ENCODE results near the gene ETNK1.
"Not testable (repeated sequence)": the region's sequence is repeated elsewhere in the genome, so short reads cannot be mapped to it uniquely, and the experiment has no call there.

The ETNK1 gene

GRCh38 chr12:22624870-22625761 lies at the start of gene ETNK1:
Gene ETNK1 (plus strand): TSS chr12:22625171. CDS start chr12:22625431, 260 bp downstream.
- peak; percentile 78 for DNase-seq (ENCODE audit: low spot score)

GRCh38 chr12:22576065-22576464 lies 48.9 kb upstream of the ETNK1 start:
- DNase-seq (ENCODE audit: low spot score) = no peak

GRCh38 chr12:22576473-22576872 lies 48.5 kb upstream of the ETNK1 start:
- DNase-seq (ENCODE audit: low spot score) = no peak

- no peak for DNase-seq (ENCODE audit: low spot score)
Measured at GRCh38 chr12:22577667-22578066, 47.3 kb upstream of the ETNK1 start.

- no peak for DNase-seq (ENCODE audit: low spot score)
Measured at GRCh38 chr12:22578328-22578727, 46.6 kb upstream of the ETNK1 start.

- no peak for DNase-seq (ENCODE audit: low spot score)
Measured at GRCh38 chr12:22588817-22589216, 36.2 kb upstream of the ETNK1 start.

- DNase-seq (ENCODE audit: low spot score) = no peak
Measured at GRCh38 chr12:22593864-22594263, 31.1 kb upstream of the ETNK1 start.

- DNase-seq (ENCODE audit: low spot score) = not testable (repeated sequence)
Measured at GRCh38 chr12:22597539-22597938, 27.4 kb upstream of the ETNK1 start.

GRCh38 chr12:22598141-22598762 lies 26.7 kb upstream of the ETNK1 start:
- DNase-seq (ENCODE audit: low spot score) = no peak

- no peak for DNase-seq (ENCODE audit: low spot score)
Measured at GRCh38 chr12:22598763-22599161, 26.2 kb upstream of the ETNK1 start.

- no peak for DNase-seq (ENCODE audit: low spot score)
Measured at GRCh38 chr12:22600181-22600580, 24.8 kb upstream of the ETNK1 start.

GRCh38 chr12:22609501-22609900 lies 15.5 kb upstream of the ETNK1 start:
- DNase-seq (ENCODE audit: low spot score) = no peak

- no peak for DNase-seq (ENCODE audit: low spot score)
Measured at GRCh38 chr12:22610131-22610530, 14.8 kb upstream of the ETNK1 start.

GRCh38 chr12:22612822-22613221 lies 12.1 kb upstream of the ETNK1 start:
- not testable (repeated sequence) for DNase-seq (ENCODE audit: low spot score)

GRCh38 chr12:22615963-22616501 lies 8.9 kb upstream of the ETNK1 start:
- DNase-seq (ENCODE audit: low spot score) = no peak

- DNase-seq (ENCODE audit: low spot score) = no peak
Measured at GRCh38 chr12:22617630-22618029, 7.3 kb upstream of the ETNK1 start.

GRCh38 chr12:22624548-22624869 lies 462 bp upstream of the ETNK1 start:
- no peak for DNase-seq (ENCODE audit: low spot score)

GRCh38 chr12:22625762-22626294 lies 857 bp downstream of the ETNK1 start:
- DNase-seq (ENCODE audit: low spot score) = peak; percentile 27

- no peak for DNase-seq (ENCODE audit: low spot score)
Measured at GRCh38 chr12:22626406-22626805, 1.4 kb downstream of the ETNK1 start.

GRCh38 chr12:22627371-22627770 lies 2.4 kb downstream of the ETNK1 start:
- no peak for DNase-seq (ENCODE audit: low spot score)

GRCh38 chr12:22628228-22628627 lies 3.3 kb downstream of the ETNK1 start:
- no peak for DNase-seq (ENCODE audit: low spot score)

- DNase-seq (ENCODE audit: low spot score) = no peak
Measured at GRCh38 chr12:22631863-22632463, 7.0 kb downstream of the ETNK1 start.

GRCh38 chr12:22634883-22635282 lies 9.9 kb downstream of the ETNK1 start:
- DNase-seq (ENCODE audit: low spot score) = no peak

All from COLO829 (cell line).